Testis (tissue), 3 donors: Measurements from ENCODE around the gene C4orf51. TPM values are rescaled to one million over a fixed set of nuclear protein-coding genes. Genes with fewer than 3 reads are reported as not detected.

ENCODE experiments used
- DNase-seq: peaks from one replicate; pipeline ENCODE4 v3.0.0-alpha.2; 2019
- H3K27ac ChIP-seq, 2 donors: fragments of 200-600 bp; sonication (generic); one replicate each; pipeline ENCODE4 v1.5.1; 2019
- H3K27me3 ChIP-seq: fragments of 200-600 bp; sonication (generic); one replicate; pipeline ENCODE4 v1.5.1; 2019
- H3K36me3 ChIP-seq: fragments of 200-600 bp; sonication (generic); one replicate; pipeline ENCODE4 v1.5.1; 2017; ENCODE audit warnings: low read depth; ENCODE audit errors: missing control alignments
- H3K4me1 ChIP-seq: fragments of 200-600 bp; sonication (generic); one replicate; pipeline ENCODE4 v1.5.1; 2019
- H3K4me3 ChIP-seq, 2 donors: fragments of 200-600 bp; sonication (generic); one replicate each; pipeline ENCODE4 v1.5.1; 2017 to 2019
- H3K9me3 ChIP-seq: fragments of 200-600 bp; sonication (generic); one replicate; pipeline ENCODE4 v1.5.1; 2017
- POLR2A ChIP-seq: fragments of 450-650 bp; IDR thresholded peaks from one replicate; pipeline ENCODE4 v1.6.1; 2017; ENCODE audit warnings: antibody characterized with exemption, mild to moderate bottlenecking, moderate library complexity
- WGBS, 2 donors: methylation state at CpG; one replicate each; pipeline ENCODE4 v1.1.5; 2018; 5-methylcytosine and 5-hydroxymethylcytosine counted together
- intact Hi-C: fragments of 100-400 bp; cut with DNase I; formaldehyde crosslinking; loops from one replicate; pipeline ENCODE4 v1.15.1; 2023; ENCODE audit warnings: low total_unique reads
- polyA plus RNA-seq: library from polyadenylated mRNA; stranded (reverse); fragments of 350-450 nt; fragmentation: Illumina TruSeq; extraction: RNeasy Lipid Tissue Mini Kit (QIAGEN cat#74804); gene quantifications from one replicate; pipeline ENCODE4 v1.2.3, GENCODE V29; 2014; ENCODE audit warnings: low read depth, low replicate concordance; ENCODE audit not compliant: insufficient read depth
- total RNA-seq, 2 donors: library from RNA; depleted of rRNA; stranded (reverse); fragments of >200 nt; gene quantifications; one replicate each; pipeline ENCODE4 v1.2.3, GENCODE V29; 2016
- TF ChIP-seq, protein P1 (sequence below), 3 experiments: fragments of 450-650 bp in 2 of 3; fragments of 200-600 bp in 1 of 3; sonication (generic) in 1 of 3; IDR thresholded peaks; one replicate each; pipeline ENCODE4 v1.5.1; 2016 to 2019; ENCODE audit warnings: antibody characterized with exemption in 3 of 3, mild to moderate bottlenecking in 2 of 3, moderate library complexity in 1 of 3

The C4orf51 gene
- total and polyA plus RNA-seq, 3 donors from 2014 or later, result 0.87 to 10.6 (median 1.3) TPM

DNA sequence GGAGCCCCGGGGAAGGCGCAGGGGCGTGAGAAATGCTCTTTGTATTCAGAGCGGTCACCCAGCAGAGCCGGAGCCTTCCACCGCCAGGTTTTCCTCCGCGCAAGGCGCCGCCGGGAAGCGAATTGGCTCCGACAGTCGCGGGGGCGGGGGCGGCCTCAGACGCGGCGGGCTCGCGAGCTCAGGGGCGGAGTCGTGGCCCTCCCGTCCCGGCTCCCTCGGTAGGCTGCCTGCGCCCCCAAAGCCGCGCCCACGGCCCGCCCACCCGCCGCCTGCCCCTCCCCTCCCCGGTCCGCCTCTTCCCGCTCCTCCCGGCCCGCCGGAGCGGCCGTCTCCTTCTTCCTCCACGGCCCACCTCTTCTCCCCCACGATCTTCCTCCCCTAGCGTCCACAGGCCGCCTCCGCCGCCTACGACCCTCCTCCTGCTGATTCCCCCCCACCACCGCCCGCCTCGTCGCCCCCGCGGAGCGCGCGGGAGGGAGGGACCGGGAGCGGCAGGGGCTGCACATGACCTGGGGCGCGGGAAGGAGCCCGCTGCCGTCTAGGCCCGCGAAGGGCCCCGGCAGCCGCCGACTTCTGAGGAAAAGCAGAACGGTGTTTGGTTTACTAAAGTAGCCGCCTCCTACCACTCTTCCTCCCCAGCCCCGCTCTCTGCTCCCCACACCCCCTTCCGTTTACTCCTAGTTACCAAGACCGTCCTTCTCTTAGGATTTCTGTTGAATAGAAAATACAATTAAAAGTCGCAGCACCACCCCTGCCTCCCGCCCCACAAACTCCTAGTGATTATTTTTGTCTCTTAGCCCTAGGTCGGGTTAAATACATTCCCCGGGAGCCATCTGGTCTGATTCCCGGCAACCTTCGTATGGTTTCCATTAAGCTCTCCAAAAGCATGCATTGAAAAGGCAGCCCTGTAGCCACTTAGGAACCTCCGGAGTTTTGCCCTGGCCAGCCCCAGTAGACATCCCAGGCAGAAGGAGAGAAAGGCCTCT lies 53.2 kb downstream of the C4orf51 start:
- Histone ChIP-seq H3K27me3 (no peaks in the 10 kb centered on the region), H3K27ac (peak overlapping the region; percentile 87 to 96), H3K4me3 (peak overlapping the region; percentile 64 to 78), H3K36me3 (no peaks in the 10 kb centered on the region), H3K4me1 (peaks cover 5% of the 10 kb centered on the region), H3K9me3 (no peaks in the 10 kb centered on the region)
- TF ChIP-seq, protein P1, sequence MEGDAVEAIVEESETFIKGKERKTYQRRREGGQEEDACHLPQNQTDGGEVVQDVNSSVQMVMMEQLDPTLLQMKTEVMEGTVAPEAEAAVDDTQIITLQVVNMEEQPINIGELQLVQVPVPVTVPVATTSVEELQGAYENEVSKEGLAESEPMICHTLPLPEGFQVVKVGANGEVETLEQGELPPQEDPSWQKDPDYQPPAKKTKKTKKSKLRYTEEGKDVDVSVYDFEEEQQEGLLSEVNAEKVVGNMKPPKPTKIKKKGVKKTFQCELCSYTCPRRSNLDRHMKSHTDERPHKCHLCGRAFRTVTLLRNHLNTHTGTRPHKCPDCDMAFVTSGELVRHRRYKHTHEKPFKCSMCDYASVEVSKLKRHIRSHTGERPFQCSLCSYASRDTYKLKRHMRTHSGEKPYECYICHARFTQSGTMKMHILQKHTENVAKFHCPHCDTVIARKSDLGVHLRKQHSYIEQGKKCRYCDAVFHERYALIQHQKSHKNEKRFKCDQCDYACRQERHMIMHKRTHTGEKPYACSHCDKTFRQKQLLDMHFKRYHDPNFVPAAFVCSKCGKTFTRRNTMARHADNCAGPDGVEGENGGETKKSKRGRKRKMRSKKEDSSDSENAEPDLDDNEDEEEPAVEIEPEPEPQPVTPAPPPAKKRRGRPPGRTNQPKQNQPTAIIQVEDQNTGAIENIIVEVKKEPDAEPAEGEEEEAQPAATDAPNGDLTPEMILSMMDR (IDR thresholded peaks at IDR 0.05), result peak in 1 of 3 experiments; percentile 3
- TF ChIP-seq POLR2A, result no peak
- WGBS, 2 donors, result 1% methylated on average over 39 to 75 of the region's 81 CpGs
- DNase-seq, result peak; percentile 96
- intact Hi-C loops, result no loop called here

DNA sequence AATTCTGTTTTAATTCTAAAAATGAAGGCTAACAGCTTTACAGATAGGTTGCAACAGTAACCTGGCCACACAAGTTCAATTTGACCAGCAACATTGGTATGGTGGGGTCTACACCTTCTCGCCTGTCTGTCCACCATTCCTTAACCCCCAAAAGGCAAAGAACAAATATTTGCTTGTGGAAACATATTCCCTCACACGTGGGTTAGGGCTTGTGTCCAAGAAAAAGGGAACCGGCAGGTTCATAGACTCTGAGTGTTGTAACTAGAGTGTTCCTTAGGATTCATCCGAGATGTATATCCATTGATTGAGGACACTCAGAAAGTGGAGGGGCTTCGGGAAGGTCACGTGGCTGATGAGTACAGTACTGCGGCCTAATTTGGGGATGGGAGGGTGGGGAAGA lies 54.1 kb downstream of the C4orf51 start:
- WGBS, 2 donors, result 51 to 76% methylated on average over 7 of the region's 7 CpGs
- Histone ChIP-seq H3K27ac (peak overlapping the region; percentile 87 to 96), H3K36me3 (no peaks in the 10 kb centered on the region), H3K9me3 (no peaks in the 10 kb centered on the region), H3K4me1 (peaks cover 5% of the 10 kb centered on the region), H3K4me3 (peak overlapping the region; percentile 64 to 78), H3K27me3 (no peaks in the 10 kb centered on the region)
- intact Hi-C loops, result no loop called here
- DNase-seq, result no peak
- TF ChIP-seq POLR2A, result no peak
- TF ChIP-seq, protein P1 (IDR thresholded peaks at IDR 0.05), result no peak

DNA sequence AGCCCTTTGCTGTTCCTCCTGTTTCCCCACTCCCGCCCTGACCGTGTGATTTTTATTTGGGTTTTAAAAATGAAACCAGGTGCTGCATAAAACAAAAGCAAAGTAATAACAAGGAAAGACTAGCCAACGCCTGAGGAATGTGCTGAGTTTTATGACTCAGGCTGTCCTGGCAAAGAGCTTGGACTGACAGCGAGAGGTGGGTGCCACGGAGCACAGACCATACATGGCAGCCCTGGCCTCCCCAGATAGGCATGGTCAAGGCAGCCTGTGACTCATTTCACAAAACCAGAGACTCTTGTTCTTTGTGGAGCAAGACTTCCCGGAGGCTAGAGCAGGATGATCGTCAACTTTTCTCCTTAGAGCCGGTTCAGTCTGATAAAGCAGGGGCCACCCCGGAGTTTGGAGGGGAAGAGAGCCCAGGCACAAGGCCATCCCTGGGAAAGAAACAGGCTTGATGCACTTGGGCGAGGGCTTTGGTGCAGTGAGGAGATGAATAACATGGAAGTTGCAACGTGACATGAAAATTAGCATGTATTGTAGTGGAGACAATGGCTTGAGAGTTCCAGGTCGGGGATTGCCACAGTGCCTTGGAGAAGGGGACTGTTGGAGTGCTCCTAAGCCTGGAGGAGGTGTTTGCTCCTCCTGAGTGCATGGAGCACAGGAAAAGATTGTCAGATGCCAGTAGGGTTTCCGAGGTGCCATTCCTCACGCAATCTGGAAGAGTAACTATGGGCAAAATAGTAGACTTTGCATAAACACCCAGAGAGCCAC lies 54.8 kb downstream of the C4orf51 start:
- DNase-seq, result no peak
- intact Hi-C loops, result no loop called here
- no peak overlapping the region for H3K4me3 ChIP-seq
- no peaks in the 10 kb centered on the region for H3K36me3 ChIP-seq
- H3K27ac ChIP-seq, result no peak overlapping the region
- H3K9me3 ChIP-seq, result no peaks in the 10 kb centered on the region
- WGBS, 2 donors, result 49 to 54% methylated on average over 14 of the region's 14 CpGs
- TF ChIP-seq, protein P1 (IDR thresholded peaks at IDR 0.05), result no peak
- TF ChIP-seq POLR2A, result no peak
- H3K4me1 ChIP-seq, result peaks cover 5% of the 10 kb centered on the region
- H3K27me3 ChIP-seq, result no peaks in the 10 kb centered on the region

DNA sequence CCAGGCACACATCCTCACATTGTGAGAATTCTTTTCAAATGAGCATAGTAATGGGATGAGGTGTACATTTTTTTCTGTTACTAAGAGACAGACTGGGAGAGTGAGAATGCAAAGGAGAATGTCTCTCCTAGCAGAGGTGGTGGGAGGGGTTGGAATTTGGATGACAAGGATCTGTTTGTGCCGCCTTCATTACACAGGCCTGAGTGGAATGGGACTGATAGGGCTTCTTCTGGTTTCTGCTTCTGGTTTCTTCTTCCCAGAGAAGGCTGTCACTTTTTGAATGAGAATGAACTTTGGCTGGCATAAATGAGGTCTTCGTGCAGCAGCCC lies 55.4 kb downstream of the C4orf51 start:
- TF ChIP-seq, protein P1 (IDR thresholded peaks at IDR 0.05), result no peak
- no peak for TF ChIP-seq POLR2A

More for the DNA sequence above, 55.4 kb downstream of the C4orf51 start:
- Histone ChIP-seq H3K36me3 (no peaks in the 10 kb centered on the region), H3K4me1 (peaks cover 5% of the 10 kb centered on the region), H3K27ac (no peak overlapping the region), H3K27me3 (no peaks in the 10 kb centered on the region), H3K4me3 (no peak overlapping the region), H3K9me3 (no peaks in the 10 kb centered on the region)
- WGBS, 2 donors, result 71 to 85% methylated on average over 2 of the region's 2 CpGs
- intact Hi-C loops, result no loop called here
- DNase-seq, result no peak
